ENCODE data around the gene EPB41L3. TPM values are rescaled to one million over a fixed set of nuclear protein-coding genes. Genes with fewer than 3 reads are reported as not detected.

EPB41L3 gene
- total and polyA plus RNA-seq, 10 donors: 8.0 to 121 (median 49.1) TPM

DNA sequence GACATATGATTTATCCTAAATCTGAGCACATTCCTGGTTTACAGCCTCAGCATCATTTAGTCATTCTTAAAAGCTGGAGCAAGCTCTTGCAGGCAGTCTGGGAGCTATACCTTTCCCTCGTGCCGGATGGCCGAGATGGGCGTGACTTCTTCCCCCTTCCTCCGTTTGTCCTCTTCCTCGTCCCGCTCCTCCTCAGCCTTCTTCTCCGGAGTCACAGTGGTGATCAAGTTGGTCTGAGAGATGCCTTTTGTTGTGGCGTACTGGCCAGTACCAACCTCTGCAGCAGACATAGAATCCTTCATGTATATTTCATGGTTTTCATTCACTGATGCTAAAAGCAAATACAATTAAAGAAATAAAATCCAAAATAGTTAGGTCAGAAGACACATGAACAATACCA is 124.2 kb downstream of the EPB41L3 start:
- H3K27me3 ChIP-seq (replicated peaks in 1 of 7): no peaks in the 10 kb centered on the region
- no peak for TF ChIP-seq POLR2AphosphoS5 (IDR thresholded peaks at IDR 0.05)
- TF ChIP-seq, protein P1, sequence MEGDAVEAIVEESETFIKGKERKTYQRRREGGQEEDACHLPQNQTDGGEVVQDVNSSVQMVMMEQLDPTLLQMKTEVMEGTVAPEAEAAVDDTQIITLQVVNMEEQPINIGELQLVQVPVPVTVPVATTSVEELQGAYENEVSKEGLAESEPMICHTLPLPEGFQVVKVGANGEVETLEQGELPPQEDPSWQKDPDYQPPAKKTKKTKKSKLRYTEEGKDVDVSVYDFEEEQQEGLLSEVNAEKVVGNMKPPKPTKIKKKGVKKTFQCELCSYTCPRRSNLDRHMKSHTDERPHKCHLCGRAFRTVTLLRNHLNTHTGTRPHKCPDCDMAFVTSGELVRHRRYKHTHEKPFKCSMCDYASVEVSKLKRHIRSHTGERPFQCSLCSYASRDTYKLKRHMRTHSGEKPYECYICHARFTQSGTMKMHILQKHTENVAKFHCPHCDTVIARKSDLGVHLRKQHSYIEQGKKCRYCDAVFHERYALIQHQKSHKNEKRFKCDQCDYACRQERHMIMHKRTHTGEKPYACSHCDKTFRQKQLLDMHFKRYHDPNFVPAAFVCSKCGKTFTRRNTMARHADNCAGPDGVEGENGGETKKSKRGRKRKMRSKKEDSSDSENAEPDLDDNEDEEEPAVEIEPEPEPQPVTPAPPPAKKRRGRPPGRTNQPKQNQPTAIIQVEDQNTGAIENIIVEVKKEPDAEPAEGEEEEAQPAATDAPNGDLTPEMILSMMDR (IDR thresholded peaks at IDR 0.05 in 8 of 11, conservative IDR thresholded peaks at IDR 0.05 in 3 of 11): no peak
- TF ChIP-seq POLR2A (IDR thresholded peaks at IDR 0.05): no peak
- no peak overlapping the region for H3K27ac ChIP-seq
- no peaks in the 10 kb centered on the region for H3K36me3 ChIP-seq
- no peak for DNase-seq
- 83 to 91% (median 87%) methylated on average over 9 of the region's 9 CpGs for WGBS, 5 donors
- H3K4me3 ChIP-seq: no peak overlapping the region
- no peaks in the 10 kb centered on the region for H3K9me3 ChIP-seq
- intact Hi-C loops (cut with DNase I; ENCODE audit: low total_unique reads): no loop called here
- H3K4me1 ChIP-seq: no peaks in the 10 kb centered on the region

DNA sequence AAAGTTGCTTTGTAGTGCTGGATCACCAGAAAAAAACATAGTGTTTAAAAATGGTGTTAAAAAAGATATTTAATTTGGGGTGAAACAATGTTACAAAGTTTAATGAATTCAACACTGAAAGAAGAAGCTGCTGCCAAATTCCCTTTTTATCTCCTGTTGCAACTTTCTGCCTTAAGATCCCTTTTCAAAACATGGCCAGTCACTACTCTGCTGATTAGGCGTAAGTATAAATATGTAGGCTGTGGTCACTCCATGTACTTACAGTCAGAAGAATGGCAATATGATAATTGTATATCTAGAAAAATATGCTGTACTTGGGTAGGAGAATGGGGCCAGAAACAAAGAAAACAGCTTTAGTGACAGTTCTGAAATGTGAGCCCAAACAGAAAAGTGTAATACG is 124.8 kb downstream of the EPB41L3 start:
- no peak overlapping the region for H3K4me3 ChIP-seq
- no peaks in the 10 kb centered on the region for H3K36me3 ChIP-seq
- 82 to 93% (median 88%) methylated on average over 2 of the region's 2 CpGs for WGBS, 5 donors
- TF ChIP-seq POLR2AphosphoS5 (IDR thresholded peaks at IDR 0.05): no peak
- no peak for TF ChIP-seq POLR2A (IDR thresholded peaks at IDR 0.05)
- TF ChIP-seq, protein P1 (IDR thresholded peaks at IDR 0.05 in 8 of 11, conservative IDR thresholded peaks at IDR 0.05 in 3 of 11): no peak
- intact Hi-C loops (cut with DNase I; ENCODE audit: low total_unique reads): no loop called here
- H3K4me1 ChIP-seq: no peaks in the 10 kb centered on the region
- H3K27me3 ChIP-seq (replicated peaks in 1 of 7): no peaks in the 10 kb centered on the region
- peak overlapping the region in 1 of 8 donors; percentile 54 for H3K27ac ChIP-seq
- no peaks in the 10 kb centered on the region for H3K9me3 ChIP-seq
- no peak for DNase-seq

DNA sequence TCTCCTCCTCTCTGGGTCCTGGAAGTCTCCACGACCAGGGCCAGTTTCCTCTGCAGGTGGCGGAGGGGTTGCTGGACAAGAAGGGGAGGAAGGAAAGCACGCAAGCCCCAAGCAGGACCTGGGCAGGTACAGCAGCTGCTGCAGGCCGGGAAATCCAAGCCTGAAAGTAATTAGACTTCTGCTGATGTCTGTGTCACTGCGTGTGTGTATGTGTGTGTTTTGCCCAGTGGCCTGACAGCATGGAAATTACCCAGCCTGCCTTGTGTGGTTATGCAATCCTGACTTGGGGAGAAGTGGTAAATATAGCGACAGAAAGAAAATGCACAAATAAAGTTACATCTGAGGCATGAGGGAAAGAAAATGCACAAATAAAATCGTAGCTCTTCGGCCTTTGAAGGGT is 126.5 kb downstream of the EPB41L3 start:
- Histone ChIP-seq H3K9me3 (no peaks in the 10 kb centered on the region), H3K4me1 (no peaks in the 10 kb centered on the region), H3K4me3 (no peak overlapping the region), H3K36me3 (no peaks in the 10 kb centered on the region), H3K27ac (peak overlapping the region in 2 of 8 donors; percentile 20 to 54), H3K27me3 (replicated peaks in 1 of 7) (no peaks in the 10 kb centered on the region)
- WGBS, 5 donors: 42 to 64% (median 61%) methylated on average over 8 of the region's 8 CpGs
- TF ChIP-seq POLR2A (IDR thresholded peaks at IDR 0.05) (no peak), POLR2AphosphoS5 (IDR thresholded peaks at IDR 0.05) (peak in 1 of 3 donors; percentile 60)
- intact Hi-C loops (cut with DNase I; ENCODE audit: low total_unique reads): no loop called here
- no peak for DNase-seq

DNA sequence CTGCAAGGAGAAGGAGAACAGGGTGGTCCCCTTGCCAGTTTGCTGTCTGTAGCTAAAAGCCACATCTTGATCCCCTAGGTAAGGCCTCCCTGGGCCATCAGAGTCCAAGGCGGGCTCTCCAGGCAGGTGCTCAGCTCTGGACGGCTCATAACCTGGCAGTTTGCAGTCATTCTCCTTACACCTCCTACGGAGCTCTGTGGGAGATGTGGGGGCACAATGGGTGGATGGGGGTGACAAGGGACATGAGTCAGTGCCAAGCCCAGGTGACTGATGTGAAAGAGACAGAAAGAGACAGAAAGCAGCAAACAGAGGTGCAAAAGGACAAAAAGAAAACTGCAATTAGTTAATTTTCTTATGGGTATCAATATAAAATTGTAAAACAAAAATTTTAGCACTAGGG is 127.7 kb downstream of the EPB41L3 start:
- H3K4me3 ChIP-seq: no peak overlapping the region

More for the DNA sequence above, 127.7 kb downstream of the EPB41L3 start:
- no peak for DNase-seq
- Histone ChIP-seq H3K4me1 (no peaks in the 10 kb centered on the region), H3K27me3 (replicated peaks in 1 of 7) (no peaks in the 10 kb centered on the region), H3K36me3 (no peaks in the 10 kb centered on the region), H3K9me3 (no peaks in the 10 kb centered on the region), H3K27ac (no peak overlapping the region)
- TF ChIP-seq POLR2A (IDR thresholded peaks at IDR 0.05) (no peak), POLR2AphosphoS5 (IDR thresholded peaks at IDR 0.05) (no peak)
- TF ChIP-seq, protein P1 (IDR thresholded peaks at IDR 0.05 in 8 of 11, conservative IDR thresholded peaks at IDR 0.05 in 3 of 11): no peak
- WGBS, 5 donors: 76 to 91% (median 83%) methylated on average over 3 of the region's 3 CpGs
- intact Hi-C loops (cut with DNase I; ENCODE audit: low total_unique reads): no loop called here

All from spleen (tissue), 11 donors.